ENCODE results near the gene DMD. TPM values are rescaled to one million over a fixed set of nuclear protein-coding genes. Genes with fewer than 3 reads are reported as not detected.

DMD gene
- total RNA-seq, 1 donor from 2014 or later: 30.6 TPM

DNA sequence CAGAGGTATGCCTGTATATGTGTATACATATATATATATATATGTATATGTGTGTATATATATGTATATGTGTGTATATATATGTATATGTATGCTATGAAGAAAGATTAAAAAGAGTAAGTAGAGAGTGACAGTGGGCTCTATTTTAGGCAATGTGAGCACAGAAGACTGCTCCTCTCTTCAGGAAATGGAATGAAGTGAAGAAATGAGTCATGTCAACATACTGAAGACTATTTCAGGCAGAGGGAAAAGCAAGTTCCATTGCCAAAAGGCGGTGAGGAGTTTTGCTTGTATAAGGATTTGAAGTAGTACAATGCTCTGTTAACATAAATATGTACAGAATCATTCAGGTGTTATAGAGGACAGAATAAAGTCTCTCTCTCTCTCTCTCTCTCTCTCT is 1366.3 kb downstream of the DMD start:
- DNase-seq (ENCODE audit: low spot score): no peak
- Histone ChIP-seq H4K20me1 (ENCODE audit: low read depth) (no peaks in the 10 kb centered on the region), H3K4me3 (no peak overlapping the region), H3K9ac (no peak overlapping the region), H3K36me3 (no peaks in the 10 kb centered on the region), H3K27me3 (no peaks in the 10 kb centered on the region), H3K4me1 (no peaks in the 10 kb centered on the region), H3K27ac (no peak overlapping the region), H3K9me3 (ENCODE audit: low read depth) (peaks cover under 1% of the 10 kb centered on the region), H3K4me2 (no peak overlapping the region), H2AFZ (replicated peaks) (no peak overlapping the region), H3K79me2 (ENCODE audit: low read depth) (no peaks in the 10 kb centered on the region), H3F3A (ENCODE audit: low read depth) (no peaks in the 10 kb centered on the region)
- TF ChIP-seq, protein P1, sequence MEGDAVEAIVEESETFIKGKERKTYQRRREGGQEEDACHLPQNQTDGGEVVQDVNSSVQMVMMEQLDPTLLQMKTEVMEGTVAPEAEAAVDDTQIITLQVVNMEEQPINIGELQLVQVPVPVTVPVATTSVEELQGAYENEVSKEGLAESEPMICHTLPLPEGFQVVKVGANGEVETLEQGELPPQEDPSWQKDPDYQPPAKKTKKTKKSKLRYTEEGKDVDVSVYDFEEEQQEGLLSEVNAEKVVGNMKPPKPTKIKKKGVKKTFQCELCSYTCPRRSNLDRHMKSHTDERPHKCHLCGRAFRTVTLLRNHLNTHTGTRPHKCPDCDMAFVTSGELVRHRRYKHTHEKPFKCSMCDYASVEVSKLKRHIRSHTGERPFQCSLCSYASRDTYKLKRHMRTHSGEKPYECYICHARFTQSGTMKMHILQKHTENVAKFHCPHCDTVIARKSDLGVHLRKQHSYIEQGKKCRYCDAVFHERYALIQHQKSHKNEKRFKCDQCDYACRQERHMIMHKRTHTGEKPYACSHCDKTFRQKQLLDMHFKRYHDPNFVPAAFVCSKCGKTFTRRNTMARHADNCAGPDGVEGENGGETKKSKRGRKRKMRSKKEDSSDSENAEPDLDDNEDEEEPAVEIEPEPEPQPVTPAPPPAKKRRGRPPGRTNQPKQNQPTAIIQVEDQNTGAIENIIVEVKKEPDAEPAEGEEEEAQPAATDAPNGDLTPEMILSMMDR (IDR thresholded peaks at IDR 0.05): no peak
- no peak for TF ChIP-seq EZH2phosphoT487 (IDR thresholded peaks at IDR 0.05)
- TF ChIP-seq EZH2 (IDR thresholded peaks at IDR 0.05): no peak
- Mint-ChIP-seq H3K4me3 (no peak overlapping the region), H3K4me1 (no peaks in the 10 kb centered on the region), H3K27ac (no peak overlapping the region), H3K9me3 (no peaks in the 10 kb centered on the region), H3K27me3 (ENCODE audit: insufficient read depth, low read depth) (peaks cover 4% of the 10 kb centered on the region), H3K36me3 (no peaks in the 10 kb centered on the region)

DNA sequence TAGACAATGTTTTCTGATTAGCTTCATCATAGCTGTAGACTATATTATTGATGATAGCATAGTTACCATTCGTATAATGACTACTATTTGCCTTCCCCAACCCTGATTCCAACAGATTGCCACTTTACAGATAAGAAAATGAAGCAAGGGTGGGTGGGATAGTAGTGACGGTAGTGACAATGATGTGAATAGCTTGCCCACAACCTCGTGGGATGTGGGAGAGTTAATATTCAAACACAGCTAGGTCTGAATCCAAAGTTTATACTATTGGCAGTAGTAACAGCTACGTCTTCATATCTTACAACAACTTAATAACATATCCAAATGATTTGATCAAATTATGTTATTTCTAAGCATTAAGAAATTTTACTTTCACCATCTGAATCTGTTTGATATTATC is 1372.7 kb downstream of the DMD start:
- Mint-ChIP-seq H3K4me1 (peaks cover 5% of the 10 kb centered on the region), H3K9me3 (no peaks in the 10 kb centered on the region), H3K27ac (no peak overlapping the region), H3K27me3 (ENCODE audit: insufficient read depth, low read depth) (peaks cover 4% of the 10 kb centered on the region), H3K36me3 (no peaks in the 10 kb centered on the region), H3K4me3 (no peak overlapping the region)
- Histone ChIP-seq H3K4me2 (no peak overlapping the region), H2AFZ (replicated peaks) (no peak overlapping the region), H3K36me3 (no peaks in the 10 kb centered on the region), H3K4me1 (no peaks in the 10 kb centered on the region), H3K9ac (no peak overlapping the region), H3K79me2 (ENCODE audit: low read depth) (no peaks in the 10 kb centered on the region), H3K27ac (no peak overlapping the region), H3K4me3 (no peak overlapping the region), H4K20me1 (ENCODE audit: low read depth) (no peaks in the 10 kb centered on the region), H3K9me3 (ENCODE audit: low read depth) (peaks cover 3% of the 10 kb centered on the region), H3F3A (ENCODE audit: low read depth) (no peaks in the 10 kb centered on the region), H3K27me3 (no peaks in the 10 kb centered on the region)
- TF ChIP-seq EZH2 (IDR thresholded peaks at IDR 0.05) (no peak), EZH2phosphoT487 (IDR thresholded peaks at IDR 0.05) (no peak)
- TF ChIP-seq, protein P1 (IDR thresholded peaks at IDR 0.05): no peak
- DNase-seq (ENCODE audit: low spot score): no peak

DNA sequence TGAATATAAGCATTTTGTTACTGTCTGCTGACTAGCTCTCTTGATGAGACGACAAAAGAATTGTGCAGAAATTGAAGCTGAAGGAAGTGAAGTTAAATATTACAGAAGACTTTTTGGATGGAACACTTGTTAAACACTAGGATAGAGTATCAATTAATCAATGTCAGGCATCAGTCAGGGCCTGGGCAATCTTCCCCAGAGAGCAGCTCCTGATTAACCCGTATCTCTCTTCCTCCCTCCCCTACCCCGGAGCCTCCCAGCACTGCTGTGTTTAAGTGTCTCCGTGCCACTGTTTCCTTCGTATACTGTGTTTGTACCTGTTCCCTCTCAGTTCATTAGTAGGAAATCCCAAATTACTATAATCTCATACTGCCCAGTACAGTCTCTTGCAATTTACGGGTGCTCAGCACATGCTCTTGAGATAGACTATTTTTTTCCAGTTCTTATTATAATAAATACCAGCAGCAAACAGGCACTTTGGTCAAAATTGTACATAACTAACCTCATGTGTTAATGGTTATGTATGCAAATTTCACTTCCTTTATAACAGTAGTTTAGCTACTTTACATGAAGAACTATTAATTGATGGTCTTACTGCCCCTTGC is 1373.8 kb downstream of the DMD start:
- Histone ChIP-seq H3K79me2 (ENCODE audit: low read depth) (no peaks in the 10 kb centered on the region), H2AFZ (replicated peaks) (no peak overlapping the region), H3K36me3 (no peaks in the 10 kb centered on the region), H3K4me3 (no peak overlapping the region), H3K27ac (no peak overlapping the region), H3K9ac (no peak overlapping the region), H3K9me3 (ENCODE audit: low read depth) (peaks cover 3% of the 10 kb centered on the region), H3K4me2 (no peak overlapping the region), H3K27me3 (no peaks in the 10 kb centered on the region), H3F3A (ENCODE audit: low read depth) (no peaks in the 10 kb centered on the region), H4K20me1 (ENCODE audit: low read depth) (no peaks in the 10 kb centered on the region), H3K4me1 (no peaks in the 10 kb centered on the region)
- Mint-ChIP-seq H3K4me3 (no peak overlapping the region), H3K9me3 (no peaks in the 10 kb centered on the region), H3K27me3 (ENCODE audit: insufficient read depth, low read depth) (peaks cover 4% of the 10 kb centered on the region), H3K27ac (no peak overlapping the region), H3K4me1 (peaks cover 5% of the 10 kb centered on the region), H3K36me3 (no peaks in the 10 kb centered on the region)
- no peak for DNase-seq (ENCODE audit: low spot score)
- TF ChIP-seq EZH2 (IDR thresholded peaks at IDR 0.05): no peak

DNA sequence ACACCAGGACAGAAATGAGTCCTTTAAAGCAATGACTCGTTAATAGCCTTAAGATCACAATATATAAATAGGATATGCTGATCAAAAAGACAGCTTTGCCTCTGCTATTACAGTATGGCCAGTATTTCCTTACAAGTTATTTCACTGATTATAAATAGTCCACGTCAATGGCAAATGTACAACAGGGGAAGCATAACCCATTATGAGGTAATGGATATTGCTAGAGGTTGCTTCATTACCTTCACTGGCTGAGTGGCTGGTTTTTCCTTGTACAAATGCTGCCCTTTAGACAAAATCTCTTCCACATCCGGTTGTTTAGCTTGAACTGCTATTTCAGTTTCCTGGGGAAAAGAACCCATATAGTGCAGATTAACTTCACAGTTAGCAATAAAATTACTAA is 1374.9 kb downstream of the DMD start:
- Mint-ChIP-seq H3K4me3 (no peak overlapping the region), H3K4me1 (peaks cover 5% of the 10 kb centered on the region), H3K9me3 (no peaks in the 10 kb centered on the region), H3K27me3 (ENCODE audit: insufficient read depth, low read depth) (peaks cover 4% of the 10 kb centered on the region), H3K36me3 (peaks cover 2% of the 10 kb centered on the region), H3K27ac (no peak overlapping the region)
- no peak overlapping the region for H3K9ac ChIP-seq
- H3K27ac ChIP-seq: no peak overlapping the region
- H3K36me3 ChIP-seq: no peaks in the 10 kb centered on the region
- H4K20me1 ChIP-seq (ENCODE audit: low read depth): no peaks in the 10 kb centered on the region
- no peaks in the 10 kb centered on the region for H3K79me2 ChIP-seq (ENCODE audit: low read depth)
- H2AFZ ChIP-seq (replicated peaks): no peak overlapping the region
- TF ChIP-seq EZH2 (IDR thresholded peaks at IDR 0.05): no peak
- TF ChIP-seq EZH2phosphoT487 (IDR thresholded peaks at IDR 0.05): no peak
- TF ChIP-seq, protein P1 (IDR thresholded peaks at IDR 0.05): no peak
- H3K9me3 ChIP-seq (ENCODE audit: low read depth): peaks cover 3% of the 10 kb centered on the region
- no peak overlapping the region for H3K4me3 ChIP-seq
- H3K4me1 ChIP-seq: no peaks in the 10 kb centered on the region
- H3K4me2 ChIP-seq: no peak overlapping the region
- no peak for DNase-seq (ENCODE audit: low spot score)
- no peaks in the 10 kb centered on the region for H3K27me3 ChIP-seq
- H3F3A ChIP-seq (ENCODE audit: low read depth): no peaks in the 10 kb centered on the region

Measured in neural progenitor cell (in vitro differentiated cells).